H1 (cell line): ENCODE data around the gene HSD17B1. TPM values are rescaled to one million over a fixed set of nuclear protein-coding genes. Genes with fewer than 3 reads are reported as not detected.

Experiments used
- CTCF ChIA-PET: fragments of 300-600 bp; sonication (Branson Sonifier 250); formaldehyde crosslinking; loops from one replicate; lab custom pipeline; 2021; ENCODE audit not compliant: partially characterized antibody; lab: Charles Lee
- POLR2A ChIA-PET: fragments of 300-600 bp; sonication (Branson Sonifier 250); formaldehyde crosslinking; loops from one replicate; lab custom pipeline; 2021; ENCODE audit warnings: inconsistent platforms; ENCODE audit not compliant: partially characterized antibody; lab: Charles Lee
- DNase-seq, 2 experiments: peaks; one replicate each; pipeline versions ENCODE4 v3.0.0 to v3.0.0-alpha.2; 2010 to 2022; ENCODE audit warnings: low spot score in 2 of 2, low read depth in 1 of 2, mixed read lengths in 1 of 2
- FAIRE-seq: peaks from 2 replicates; lab custom pipeline; 2011; peaks lifted over from hg19 to GRCh38; lab: Jason Lieb, UNC
- H2AFZ ChIP-seq: 2 replicates; pipeline ENCODE4 v1.8.1; 2012; ENCODE audit warnings: low read length, inconsistent platforms
- H2AK5ac ChIP-seq: 2 replicates; pipeline ENCODE4 v1.6.1; 2013; ENCODE audit warnings: low read depth, low read length
- H2BK120ac ChIP-seq: replicated peaks from 2 replicates; pipeline ENCODE3; 2013; ENCODE audit warnings: low read depth, low read length, inconsistent platforms
- H2BK12ac ChIP-seq: 2 replicates; pipeline ENCODE4 v1.6.1; 2013; ENCODE audit warnings: low read depth, low read length
- H2BK15ac ChIP-seq: 2 replicates; pipeline ENCODE4 v1.6.1; 2013; ENCODE audit warnings: low read length
- H2BK20ac ChIP-seq: 2 replicates; pipeline ENCODE4 v1.6.1; 2013; ENCODE audit warnings: low read length
- H2BK5ac ChIP-seq: 2 replicates; pipeline ENCODE4 v1.6.1; 2013; ENCODE audit warnings: low read depth, low read length
- H3K14ac ChIP-seq: 2 replicates; pipeline ENCODE4 v1.6.1; 2013; ENCODE audit warnings: inconsistent platforms; ENCODE audit not compliant: insufficient read length
- H3K18ac ChIP-seq: 2 replicates; pipeline ENCODE4 v1.6.1; 2013; ENCODE audit warnings: low read length; ENCODE audit errors: extremely low read depth
- H3K23ac ChIP-seq: 2 replicates; pipeline ENCODE4 v1.6.1; 2013; ENCODE audit warnings: inconsistent platforms; ENCODE audit not compliant: insufficient read length
- H3K23me2 ChIP-seq: 2 replicates; pipeline ENCODE4 v1.6.1; 2013; ENCODE audit warnings: low read depth, low read length
- H3K27ac ChIP-seq: 2 replicates; pipeline ENCODE4 v1.6.1; 2011; ENCODE audit warnings: low read depth, low read length, inconsistent platforms
- H3K27me3 ChIP-seq, 4 experiments: replicated peaks in 1 of 4; 1 replicate in 1 of 4; 2 replicates in 3 of 4; pipeline versions ENCODE4 v1.6.1 to v1.8.1; 2011 to 2013; ENCODE audit warnings: low read length in 3 of 4, mild to moderate bottlenecking in 3 of 4, inconsistent platforms in 2 of 4, mixed read lengths in 2 of 4, moderate library complexity in 1 of 4; ENCODE audit not compliant: control insufficient read depth in 3 of 4, insufficient read depth in 3 of 4; ENCODE audit errors: extremely low read depth in 1 of 4
- H3K36me3 ChIP-seq, 4 experiments: 2 replicates each; pipeline versions ENCODE4 v1.6.1 to v1.8.1; 2011 to 2013; ENCODE audit warnings: mild to moderate bottlenecking in 4 of 4, low read length in 3 of 4, moderate library complexity in 2 of 4, control low read depth in 1 of 4, inconsistent platforms in 1 of 4; ENCODE audit not compliant: insufficient read depth in 4 of 4, control insufficient read depth in 2 of 4
- H3K4ac ChIP-seq: replicated peaks from 2 replicates; pipeline ENCODE3; 2013; ENCODE audit warnings: low read length, low read depth, mixed read lengths, inconsistent platforms; ENCODE audit not compliant: insufficient read length
- H3K4me1 ChIP-seq, 4 experiments: replicated peaks in 1 of 4; 1 replicate in 1 of 4; 2 replicates in 3 of 4; pipeline versions ENCODE4 v1.6.1 to v1.8.1; 2011 to 2013; ENCODE audit warnings: low read length in 3 of 4, inconsistent platforms in 2 of 4, mixed read lengths in 1 of 4; ENCODE audit not compliant: insufficient read depth in 4 of 4, control insufficient read depth in 3 of 4
- H3K4me2 ChIP-seq, 2 experiments: 2 replicates each; pipeline versions ENCODE4 v1.6.1 to v1.8.1; 2011 to 2013; ENCODE audit warnings: low read depth in 2 of 2, low read length in 2 of 2, control low read depth in 1 of 2, inconsistent platforms in 1 of 2, mild to moderate bottlenecking in 1 of 2; ENCODE audit not compliant: insufficient read depth in 1 of 2
- H3K4me3 ChIP-seq, 4 experiments: fragments of 200-600, 300-600 bp in 1 of 4; sonication (generic), shearing (Covaris generic), sonication (Bioruptor Twin) in 1 of 4; 2 replicates each; pipeline versions ENCODE4 v1.5.1 to v1.8.1; 2011 to 2016; ENCODE audit warnings: low read length in 4 of 4, low read depth in 3 of 4, control low read depth in 2 of 4, inconsistent platforms in 2 of 4, mild to moderate bottlenecking in 2 of 4, mixed read lengths in 1 of 4, moderate library complexity in 1 of 4; ENCODE audit not compliant: insufficient read depth in 2 of 4; ENCODE audit errors: extremely low read depth in 1 of 4
- H3K56ac ChIP-seq: replicated peaks from 2 replicates; pipeline ENCODE3; 2013; ENCODE audit warnings: low read depth, mild to moderate bottlenecking, mixed read lengths, low read length, inconsistent platforms; ENCODE audit not compliant: insufficient read length
- H3K79me1 ChIP-seq: 2 replicates; pipeline ENCODE4 v1.6.1; 2013; ENCODE audit warnings: low read depth, low read length, control low read depth
- H3K79me2 ChIP-seq, 2 experiments: 2 replicates each; pipeline versions ENCODE4 v1.6.1 to v1.8.1; 2012 to 2013; ENCODE audit warnings: low read length in 2 of 2, mild to moderate bottlenecking in 2 of 2, inconsistent platforms in 1 of 2; ENCODE audit not compliant: insufficient read depth in 2 of 2, control insufficient read depth in 1 of 2
- H3K9ac ChIP-seq, 4 experiments: replicated peaks in 1 of 4; 1 replicate in 1 of 4; 2 replicates in 3 of 4; pipeline versions ENCODE4 v1.6.1 to v1.8.1; 2011 to 2013; ENCODE audit warnings: low read depth in 3 of 4, low read length in 3 of 4, control low read depth in 2 of 4, mild to moderate bottlenecking in 2 of 4, moderate library complexity in 2 of 4, inconsistent platforms in 1 of 4; ENCODE audit errors: extremely low read depth in 1 of 4
- H3K9me3 ChIP-seq, 2 experiments: 2 replicates each; pipeline versions ENCODE4 v1.6.1 to v1.8.1; 2012 to 2013; ENCODE audit warnings: mild to moderate bottlenecking in 2 of 2, moderate library complexity in 2 of 2, control low read depth in 1 of 2, inconsistent platforms in 1 of 2, low read depth in 1 of 2, low read length in 1 of 2, mixed read lengths in 1 of 2; ENCODE audit not compliant: insufficient read depth in 2 of 2
- H4K20me1 ChIP-seq, 2 experiments: replicated peaks in 1 of 2; 2 replicates each; pipeline versions ENCODE3 to v1.8.1; 2011 to 2013; ENCODE audit warnings: inconsistent platforms in 2 of 2, low read length in 2 of 2, mild to moderate bottlenecking in 1 of 2; ENCODE audit not compliant: insufficient read depth in 2 of 2, control insufficient read depth in 1 of 2
- H4K5ac ChIP-seq: 2 replicates; pipeline ENCODE4 v1.6.1; 2013; ENCODE audit warnings: low read length, low read depth, mixed read lengths, inconsistent platforms; ENCODE audit not compliant: insufficient read length
- H4K8ac ChIP-seq: 2 replicates; pipeline ENCODE4 v1.8.0; 2013; ENCODE audit warnings: mild to moderate bottlenecking, moderate library complexity, low read length, inconsistent platforms; ENCODE audit not compliant: insufficient read depth; ENCODE audit errors: extremely low read depth
- H4K91ac ChIP-seq: replicated peaks from 2 replicates; pipeline ENCODE3; 2013; ENCODE audit warnings: low read length, mixed read lengths, inconsistent platforms; ENCODE audit not compliant: insufficient read length
- CTBP2 ChIP-seq: IDR thresholded peaks from 2 replicates; pipeline ENCODE4 v1.7.0; 2011; ENCODE audit warnings: borderline replicate concordance, mild to moderate bottlenecking, moderate library complexity, mixed read lengths, low read length; ENCODE audit not compliant: insufficient read depth, insufficient read length
- EGR1 ChIP-seq: IDR thresholded peaks from 2 replicates; pipeline ENCODE4 v1.6.1; 2011; ENCODE audit warnings: low read depth, low read length, borderline replicate concordance
- FOSL1 ChIP-seq: IDR thresholded peaks from 2 replicates; pipeline ENCODE4 v1.6.1; 2011; ENCODE audit warnings: mild to moderate bottlenecking, low read depth, low read length, moderate library complexity; ENCODE audit not compliant: insufficient read depth
- KDM4A ChIP-seq: IDR thresholded peaks from one replicate; pipeline ENCODE4 v1.7.1; 2012; ENCODE audit warnings: low read depth, mild to moderate bottlenecking, moderate library complexity, low read length, inconsistent platforms; ENCODE audit not compliant: severe bottlenecking
- KDM5A ChIP-seq: fragments of 200-600 bp; IDR thresholded peaks from 2 replicates; pipeline ENCODE4 v1.7.1; 2012; ENCODE audit warnings: mild to moderate bottlenecking, low read length, inconsistent platforms, mixed read lengths
- MAFK ChIP-seq: IDR thresholded peaks from 2 replicates; pipeline ENCODE4 v1.6.1; 2012; ENCODE audit warnings: low read depth, mild to moderate bottlenecking, improper control_type of control experiment, low read length
- NRF1 ChIP-seq: IDR thresholded peaks from 2 replicates; pipeline ENCODE4 v1.6.1; 2011; ENCODE audit warnings: mild to moderate bottlenecking, low read depth, low read length, improper control_type of control experiment
- SIN3A ChIP-seq, 2 experiments: IDR thresholded peaks in 1 of 2; conservative IDR thresholded peaks in 1 of 2; 2 replicates each; pipeline ENCODE4 v1.6.1; 2011 to 2012; ENCODE audit warnings: low read length in 2 of 2, improper control_type of control experiment in 1 of 2, low read depth in 1 of 2, mild to moderate bottlenecking in 1 of 2
- TBP ChIP-seq: IDR thresholded peaks from 2 replicates; pipeline ENCODE4 v1.6.1; 2011; ENCODE audit warnings: low read depth, low read length, improper control_type of control experiment
- WGBS, 2 experiments: shearing (Covaris generic) in 1 of 2; methylation state at CpG; one replicate each; pipeline versions ENCODE4 v1.1.6 to v1.1.7; 2013 to 2015; ENCODE audit warnings: low lambda C conversion rate in 2 of 2, mixed read lengths in 2 of 2, inconsistent platforms in 1 of 2, low coverage in 1 of 2, missing lambda C conversion rate in 1 of 2; ENCODE audit not compliant: insufficient replicate concordance in 2 of 2, insufficient coverage in 1 of 2, insufficient read length in 1 of 2; ENCODE audit errors: extremely low coverage in 1 of 2, missing lambda C conversion rate in 1 of 2; 5-methylcytosine and 5-hydroxymethylcytosine counted together
- polyA plus RNA-seq, 7 experiments: library from polyadenylated mRNA; depleted of rRNA in 3 of 7; stranded (reverse) in 5 of 7; unstranded in 2 of 7; fragments of >200 nt in 5 of 7; fragments of 200-250 nt in 2 of 7; gene quantifications; 1 replicate in 5 of 7; 2 replicates in 1 of 7; 4 replicates in 1 of 7; pipeline versions ENCODE4 v1.2.1 to v1.2.3, GENCODE V29; 2011 to 2013; ENCODE audit warnings: missing spikeins in 2 of 7, mixed read lengths in 2 of 7
- total RNA-seq: library from RNA; stranded (reverse); fragmentation: NEBNext Ultra II Directional; extraction: Animal tissue kit (Norgen Biotek cat#: 25700); gene quantifications from 2 replicates; pipeline ENCODE4 v1.2.1, GENCODE V29; 2021
- TF ChIP-seq, protein P1 (sequence below): IDR thresholded peaks from 2 replicates; pipeline ENCODE4 v1.6.1; 2012; ENCODE audit warnings: inconsistent platforms

HSD17B1 gene
- total and polyA plus RNA-seq, 2 of the 8 experiments (the other 6 are each of a cell fraction or from before 2014, with no cell fraction given) = 0.88 to 1.0 TPM

DNA sequence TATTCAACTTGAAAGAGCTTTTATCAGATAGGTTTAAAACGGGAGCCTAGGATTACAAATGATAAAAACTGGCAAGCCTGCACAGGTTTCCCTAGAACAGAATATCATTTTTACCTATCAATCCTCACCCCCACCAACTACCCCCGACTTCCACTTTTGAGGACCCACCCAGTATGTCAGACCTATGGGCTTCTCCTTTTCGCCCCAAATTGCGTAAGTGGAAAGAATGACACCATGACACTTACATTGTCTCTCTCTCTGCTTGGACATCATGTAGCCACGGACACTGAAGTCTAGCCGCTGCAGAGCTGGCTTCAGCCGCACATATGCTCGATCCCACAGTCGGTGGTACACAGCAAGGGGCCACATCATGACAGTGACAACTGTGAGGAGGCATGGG is 32.2 kb downstream of the HSD17B1 start:
- Histone ChIP-seq H2BK12ac (no peak overlapping the region), H3K56ac (no peak overlapping the region), H3K79me1 (no peaks in the 10 kb centered on the region), H3K4me2 (no peak overlapping the region), H2AK5ac (no peak overlapping the region), H3K14ac (no peak overlapping the region), H3K79me2 (no peaks in the 10 kb centered on the region), H3K23ac (no peak overlapping the region), H3K4me1 (no peaks in the 10 kb centered on the region), H3K4ac (no peak overlapping the region)
- TF ChIP-seq TBP = no peak
- no peak for TF ChIP-seq SIN3A (conservative IDR thresholded peaks at IDR 0.05 in 1 of 2, IDR thresholded peaks at IDR 0.05 in 1 of 2; ENCODE audit: low read depth in 1 of 2, low read length in 2 of 2)
- TF ChIP-seq, protein P1, sequence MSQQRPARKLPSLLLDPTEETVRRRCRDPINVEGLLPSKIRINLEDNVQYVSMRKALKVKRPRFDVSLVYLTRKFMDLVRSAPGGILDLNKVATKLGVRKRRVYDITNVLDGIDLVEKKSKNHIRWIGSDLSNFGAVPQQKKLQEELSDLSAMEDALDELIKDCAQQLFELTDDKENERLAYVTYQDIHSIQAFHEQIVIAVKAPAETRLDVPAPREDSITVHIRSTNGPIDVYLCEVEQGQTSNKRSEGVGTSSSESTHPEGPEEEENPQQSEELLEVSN = no peak
- no peak for TF ChIP-seq EGR1
- TF ChIP-seq KDM4A = no peak
- no peak for TF ChIP-seq NRF1
- TF ChIP-seq CTBP2 = no peak
- no peak for TF ChIP-seq FOSL1
- TF ChIP-seq KDM5A = no peak
- TF ChIP-seq MAFK = no peak
- TF ChIP-seq, all 59 proteins: peak for 0
- WGBS, 2 experiments = 82% methylated on average over 9 of the region's 9 CpGs; no CpG with 5 or more reads in 1 of the 2 experiments
- ChIA-PET CTCF (interaction anchor here (1.9 kb wide), 1 partner anchor 23 kb away, joined by 4 read pairs; no protein-coding TSS in a partner anchor), POLR2A (no interaction called here)
- no peak overlapping the region for H2BK120ac ChIP-seq
- H4K5ac ChIP-seq = no peak overlapping the region
- H3K18ac ChIP-seq = no peak overlapping the region
- H4K8ac ChIP-seq = no peak overlapping the region
- H2BK20ac ChIP-seq = no peak overlapping the region
- no peak overlapping the region for H3K27ac ChIP-seq
- H2BK15ac ChIP-seq = no peak overlapping the region
- no peak for FAIRE-seq
- H2AFZ ChIP-seq = no peak overlapping the region
- no peak overlapping the region for H4K91ac ChIP-seq
- no peak overlapping the region for H3K9ac ChIP-seq
- H3K36me3 ChIP-seq = peaks cover 14 to 55% (median 33%) of the 10 kb centered on the region in 4 experiments
- no peak overlapping the region for H3K4me3 ChIP-seq
- no peaks in the 10 kb centered on the region for H3K9me3 ChIP-seq
- H4K20me1 ChIP-seq = peaks cover 0 to 2% of the 10 kb centered on the region in 2 experiments
- no peaks in the 10 kb centered on the region for H3K23me2 ChIP-seq
- no peak overlapping the region for H2BK5ac ChIP-seq
- H3K27me3 ChIP-seq = no peaks in the 10 kb centered on the region
- no peak for DNase-seq
